NOMO-1 treated with DMSO at 0.1 percent for 48 hours (cell line): ENCODE data around the gene CEP162.
"Not testable (repeated sequence)": the region's sequence is repeated elsewhere in the genome, so short reads cannot be mapped to it uniquely, and the experiment has no call there.

Source experiments
- DNase-seq: peaks from one replicate; lab custom pipeline; 2025; ENCODE audit not compliant: unreplicated experiment; lab: John Stamatoyannopoulos, UW

Gene CEP162

DNA sequence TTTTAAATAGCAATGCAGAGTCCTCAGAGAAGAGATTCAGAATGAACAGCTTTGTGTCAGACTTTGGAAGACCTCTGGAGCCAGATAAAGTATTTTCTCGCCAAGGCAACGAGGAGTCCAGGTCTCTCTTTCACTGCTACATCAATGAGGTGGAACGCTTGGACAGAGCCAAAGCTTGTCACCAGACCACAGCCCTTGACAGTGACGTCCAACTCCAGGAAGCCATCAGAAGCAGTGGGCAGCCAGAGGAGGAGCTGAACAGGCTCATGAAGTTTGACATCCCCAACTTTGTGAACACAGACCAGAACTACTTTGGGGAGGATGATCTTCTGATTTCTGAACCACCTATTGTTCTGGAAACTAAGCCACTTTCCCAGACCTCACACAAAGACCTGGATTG lies 138.4 kb downstream of the CEP162 start:
- no peak for DNase-seq

DNA sequence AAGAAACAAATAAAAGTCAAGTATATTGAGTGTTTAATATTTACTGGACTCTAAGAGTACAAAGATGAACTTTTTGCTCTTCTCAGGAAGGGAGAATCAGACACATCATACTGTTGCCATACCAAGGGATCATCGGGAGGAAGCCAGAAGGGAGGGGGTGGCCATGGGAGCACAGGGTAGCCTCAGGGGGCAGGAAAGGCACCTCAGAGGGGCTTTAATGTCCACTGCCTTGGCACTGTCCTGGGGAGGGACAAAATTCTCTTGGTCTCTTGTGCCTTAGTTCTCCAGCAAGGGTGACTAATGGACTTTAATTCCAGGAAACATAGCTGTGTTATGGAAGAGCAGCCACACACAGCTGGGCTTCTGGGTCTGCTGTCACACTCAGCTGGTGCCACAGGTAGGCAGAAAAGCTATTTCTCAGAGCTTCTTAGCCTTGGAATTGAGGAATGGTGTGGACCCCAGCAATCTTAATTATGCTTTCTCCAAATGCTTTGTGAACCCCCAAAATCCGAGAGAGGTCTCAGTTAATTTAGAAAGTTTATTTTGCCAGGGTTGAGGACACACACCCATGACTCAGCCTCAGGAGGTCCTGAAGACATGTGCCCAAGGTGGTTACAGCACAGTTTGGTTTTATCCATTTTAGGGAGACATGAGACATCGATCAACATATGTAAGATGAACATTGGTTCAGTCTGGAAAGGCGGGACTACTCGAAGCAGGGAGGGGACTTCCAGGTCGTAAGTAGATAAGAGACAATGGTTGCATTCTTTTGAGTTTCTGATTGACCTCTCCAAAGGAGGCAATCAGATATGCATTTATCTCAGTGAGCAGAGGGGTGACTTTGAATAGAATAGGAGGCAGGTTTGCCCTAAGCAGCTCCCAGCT lies 140.7 kb downstream of the CEP162 start:
- DNase-seq, result no peak

DNA sequence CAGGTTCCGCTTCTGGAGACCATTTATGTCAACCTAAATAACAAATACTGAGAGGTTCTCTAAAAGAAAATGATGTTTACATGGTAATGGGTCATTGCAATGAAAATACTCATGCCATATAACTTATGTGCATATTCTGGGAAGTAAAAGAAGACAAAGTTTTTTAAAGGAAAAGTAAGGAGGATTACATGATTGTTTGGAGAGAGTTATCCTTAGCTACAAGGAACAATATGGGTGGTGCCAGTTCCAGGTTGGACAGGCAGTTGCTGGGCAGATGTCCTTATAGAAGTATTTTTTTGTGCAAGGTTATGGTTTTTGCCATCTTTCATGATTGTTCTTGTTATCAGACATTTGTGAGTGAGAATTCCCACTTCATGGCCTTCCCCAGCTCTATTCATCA lies 141.4 kb downstream of the CEP162 start:
- no peak for DNase-seq

DNA sequence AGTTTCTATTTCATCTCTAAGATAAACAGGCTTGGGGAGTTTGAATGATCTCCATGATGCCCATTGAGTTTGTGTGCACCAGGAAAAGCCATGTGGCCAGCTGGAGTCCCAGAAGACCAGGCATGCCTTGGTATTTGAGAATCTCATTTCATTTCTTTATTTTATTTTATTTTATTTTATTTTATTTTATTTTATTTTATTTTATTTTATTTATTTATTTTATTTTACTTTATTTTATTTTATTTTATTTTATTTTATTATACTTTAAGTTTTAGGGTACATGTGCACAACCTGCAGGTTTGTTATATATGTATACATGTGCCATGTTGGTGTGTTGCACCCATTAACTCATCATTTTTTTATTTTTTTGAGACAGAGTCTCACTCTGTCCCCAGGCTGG lies 142.7 kb downstream of the CEP162 start:
- not testable (repeated sequence) for DNase-seq

DNA sequence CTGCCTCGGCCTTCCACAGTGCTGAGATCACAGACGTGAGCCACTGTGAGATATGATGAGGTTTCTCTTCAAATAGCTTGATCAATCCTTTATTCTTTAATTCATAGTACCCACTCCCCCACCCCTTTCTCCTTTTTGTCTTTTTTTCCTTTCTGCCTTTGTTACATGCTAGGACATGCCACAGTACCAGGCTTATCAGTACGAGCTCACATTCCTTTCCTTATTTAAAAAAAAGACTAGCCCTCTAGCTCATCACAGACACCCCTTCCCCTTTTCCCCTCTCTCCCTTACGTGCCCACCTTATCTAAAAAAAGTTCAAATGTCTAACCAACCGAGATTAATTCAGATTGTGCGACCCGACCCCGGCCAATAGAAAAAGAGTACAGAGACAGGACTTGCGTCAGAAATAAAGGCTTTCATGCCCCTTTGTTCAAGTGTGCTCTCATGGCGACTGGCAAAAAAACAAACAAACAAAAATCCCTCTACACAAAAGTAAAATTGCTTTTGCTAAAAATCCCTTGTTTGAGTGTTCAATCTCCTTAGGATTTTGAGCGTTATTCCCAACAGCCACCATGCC lies 144.7 kb downstream of the CEP162 start:
- no peak for DNase-seq

DNA sequence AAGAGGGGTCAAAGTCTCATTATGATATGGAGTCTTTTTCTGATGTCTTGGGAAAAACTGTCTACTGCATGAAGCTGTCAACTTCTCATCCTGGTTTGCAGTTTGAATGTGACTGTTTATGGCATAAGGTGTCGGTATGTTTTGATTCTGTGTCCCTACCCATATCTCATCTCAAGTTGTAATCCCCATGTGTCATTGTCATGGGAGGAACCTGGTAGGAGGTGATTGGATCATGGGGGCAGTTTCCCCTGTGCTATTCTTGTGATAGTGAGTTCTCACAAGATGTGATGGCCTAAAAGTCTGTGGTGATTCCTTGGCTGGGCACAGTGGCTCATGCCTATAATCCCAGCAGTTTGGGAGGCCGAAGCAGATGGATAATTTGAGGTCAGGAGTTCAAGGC lies 146.2 kb downstream of the CEP162 start:
- DNase-seq, result no peak

DNA sequence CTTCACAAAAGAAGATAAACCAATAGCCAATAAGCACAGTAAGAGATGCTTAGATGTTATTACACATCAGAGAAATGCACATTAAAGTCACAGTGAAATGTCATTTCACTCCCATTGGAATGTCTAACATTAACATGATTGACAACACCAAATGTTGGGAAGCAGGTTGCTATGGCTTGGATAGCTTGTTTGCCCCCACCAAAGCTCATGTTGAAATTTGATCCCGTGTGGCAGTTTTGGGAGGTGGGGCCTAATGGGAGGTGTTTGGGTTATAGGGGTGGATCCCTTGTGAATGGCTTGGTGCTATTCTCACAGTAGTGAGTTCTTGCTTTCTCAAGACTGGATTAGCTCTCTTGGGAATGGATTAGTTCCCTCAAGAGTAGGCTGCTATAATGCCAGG lies 149.1 kb downstream of the CEP162 start:
- DNase-seq, result no peak

DNA sequence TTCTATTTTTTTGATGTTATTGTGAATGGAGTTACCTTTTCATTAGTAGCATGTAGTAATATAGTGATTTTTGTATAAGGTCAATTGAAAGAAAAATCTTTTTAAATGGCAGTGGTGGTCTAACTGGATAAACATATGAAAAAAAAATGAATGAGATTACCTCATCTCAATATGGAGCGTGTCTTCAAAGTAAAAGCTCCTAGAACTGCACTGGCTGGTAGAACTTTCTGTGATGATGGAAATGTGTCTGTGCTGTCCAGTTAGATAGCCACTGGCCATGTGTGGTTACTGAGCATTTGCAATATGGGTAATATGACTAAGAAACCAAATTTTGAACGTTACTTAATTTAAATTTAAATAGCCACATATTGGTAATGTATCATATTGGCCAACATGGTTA lies 149.8 kb downstream of the CEP162 start:
- no peak for DNase-seq

DNA sequence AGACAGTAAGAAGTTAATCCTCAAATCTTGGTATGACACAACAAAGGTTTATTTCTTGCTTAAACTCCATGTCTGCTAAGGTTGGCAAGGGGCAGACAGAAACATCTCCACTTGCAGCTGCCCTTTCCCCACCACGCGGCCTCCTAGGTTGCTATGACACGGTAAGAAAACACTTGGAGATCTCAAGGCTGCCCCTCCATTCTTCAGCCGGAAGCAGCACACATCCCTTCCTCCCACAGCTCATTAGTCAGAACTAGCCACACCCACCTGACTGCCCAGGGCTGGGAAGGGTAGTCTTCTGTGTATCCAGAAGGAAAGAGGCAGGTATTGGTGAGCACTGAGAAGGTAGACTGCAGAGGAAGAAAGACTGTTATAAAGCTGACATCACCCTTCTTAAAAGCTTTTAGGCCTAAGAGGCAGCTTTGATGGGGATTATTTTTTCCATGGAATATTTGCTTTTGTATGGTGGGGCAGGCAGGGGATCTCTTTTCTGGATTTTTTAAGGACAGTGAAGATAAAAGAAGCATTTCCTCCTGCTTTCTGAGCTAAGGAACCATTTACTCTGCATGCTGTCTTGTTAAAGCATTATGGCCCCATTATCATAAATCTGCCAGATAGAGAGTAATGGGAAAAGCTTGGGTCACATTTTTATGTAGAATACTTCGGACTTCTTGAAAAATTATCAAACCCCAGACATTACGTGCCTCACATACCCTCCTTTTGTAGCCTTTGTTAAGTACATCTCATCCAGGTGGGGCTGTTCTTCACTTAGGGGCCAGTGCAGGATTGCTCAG lies 152.3 kb downstream of the CEP162 start:
- no peak for DNase-seq
